Ascending aorta (tissue), 2 donors: ENCODE measurements around the gene URI1. TPM values are rescaled to one million over a fixed set of nuclear protein-coding genes. Genes with fewer than 3 reads are reported as not detected.
"Not testable (repeated sequence)": the region's sequence is repeated elsewhere in the genome, so short reads cannot be mapped to it uniquely, and the experiment has no call there.

ENCODE experiments used
- DNase-seq, 2 donors: peaks; one replicate each; pipeline ENCODE4 v3.0.0-alpha.2; 2019; ENCODE audit warnings: low spot score in 2 of 2
- H3K27ac ChIP-seq, 2 donors: fragments of 200-600 bp; sonication (generic); one replicate each; pipeline ENCODE4 v1.5.1; 2016 to 2017; ENCODE audit warnings: mild to moderate bottlenecking in 1 of 2
- H3K27me3 ChIP-seq: fragments of 200-600 bp; sonication (generic); one replicate; pipeline ENCODE4 v1.5.1; 2017
- H3K36me3 ChIP-seq, 2 donors: fragments of 200-600 bp; sonication (generic); one replicate each; pipeline ENCODE4 v1.5.1; 2016
- H3K4me1 ChIP-seq, 2 donors: fragments of 200-600 bp; sonication (generic); one replicate each; pipeline ENCODE4 v1.5.1; 2016 to 2017; ENCODE audit warnings: mild to moderate bottlenecking in 1 of 2
- H3K4me3 ChIP-seq, 2 donors: fragments of 200-600 bp; sonication (generic); one replicate each; pipeline ENCODE4 v1.5.1; 2016 to 2017; ENCODE audit warnings: mild to moderate bottlenecking in 1 of 2
- H3K9me3 ChIP-seq, 2 donors: fragments of 200-600 bp; sonication (generic); one replicate each; pipeline ENCODE4 v1.5.1; 2016
- CTCF ChIP-seq, 3 experiments: fragments of 200-600 bp in 2 of 3; fragments of 450-650 bp in 1 of 3; sonication (generic) in 2 of 3; IDR thresholded peaks; one replicate each; pipeline ENCODE4 v1.5.1; 2016 to 2019; ENCODE audit warnings: antibody characterized with exemption in 3 of 3, mild to moderate bottlenecking in 1 of 3, moderate library complexity in 1 of 3
- intact Hi-C: fragments of 100-400 bp; cut with DNase I; formaldehyde crosslinking; loops from one replicate; pipeline ENCODE4 v1.15.1; 2023
- total RNA-seq: library from RNA; depleted of rRNA; stranded (reverse); fragments of >200 nt; gene quantifications from one replicate; pipeline ENCODE4 v1.1.0, GENCODE V29; 2016

URI1 gene
- total RNA-seq, 1 donor from 2014 or later = 23.8 TPM

GRCh38 chr19:29961311-29961710 lies 19.3 kb downstream of the URI1 start:
- Histone ChIP-seq H3K27me3 (no peaks in the 10 kb centered on the region), H3K4me1 (peaks cover 0 to 9% of the 10 kb centered on the region in 2 donors), H3K9me3 (no peaks in the 10 kb centered on the region), H3K36me3 (no peaks in the 10 kb centered on the region), H3K4me3 (no peak overlapping the region), H3K27ac (no peak overlapping the region)
- no peak for DNase-seq
- intact Hi-C loops = no loop called here
- TF ChIP-seq CTCF (IDR thresholded peaks at IDR 0.05) = no peak

GRCh38 chr19:29962793-29963192 lies 20.8 kb downstream of the URI1 start:
- Histone ChIP-seq H3K27ac (no peak overlapping the region), H3K27me3 (no peaks in the 10 kb centered on the region), H3K4me1 (peaks cover 3 to 23% of the 10 kb centered on the region in 2 donors), H3K9me3 (no peaks in the 10 kb centered on the region), H3K4me3 (no peak overlapping the region), H3K36me3 (no peaks in the 10 kb centered on the region)
- no peak for DNase-seq
- no peak for TF ChIP-seq CTCF (IDR thresholded peaks at IDR 0.05)
- intact Hi-C loops = no loop called here

- no peaks in the 10 kb centered on the region for H3K36me3 ChIP-seq
- H3K9me3 ChIP-seq = no peaks in the 10 kb centered on the region
- H3K4me1 ChIP-seq = peaks cover 3 to 25% of the 10 kb centered on the region in 2 donors
- no peaks in the 10 kb centered on the region for H3K27me3 ChIP-seq
- H3K27ac ChIP-seq = no peak overlapping the region
- DNase-seq = no peak
- intact Hi-C loops = no loop called here
- H3K4me3 ChIP-seq = no peak overlapping the region
- TF ChIP-seq CTCF (IDR thresholded peaks at IDR 0.05) = no peak
Measured at GRCh38 chr19:29963576-29963975, 21.5 kb downstream of the URI1 start.

GRCh38 chr19:29964171-29964570 lies 22.1 kb downstream of the URI1 start:
- H3K4me1 ChIP-seq = peaks cover 3 to 25% of the 10 kb centered on the region in 2 donors
- H3K36me3 ChIP-seq = no peaks in the 10 kb centered on the region
- no peak for TF ChIP-seq CTCF (IDR thresholded peaks at IDR 0.05)
- intact Hi-C loops = no loop called here
- H3K4me3 ChIP-seq = no peak overlapping the region
- H3K9me3 ChIP-seq = no peaks in the 10 kb centered on the region
- no peak for DNase-seq
- H3K27me3 ChIP-seq = no peaks in the 10 kb centered on the region
- no peak overlapping the region for H3K27ac ChIP-seq

GRCh38 chr19:29965492-29965891 lies 23.5 kb downstream of the URI1 start:
- Histone ChIP-seq H3K27me3 (no peaks in the 10 kb centered on the region), H3K4me1 (peaks cover 3 to 25% of the 10 kb centered on the region in 2 donors), H3K27ac (no peak overlapping the region), H3K9me3 (no peaks in the 10 kb centered on the region), H3K36me3 (no peaks in the 10 kb centered on the region), H3K4me3 (no peak overlapping the region)
- TF ChIP-seq CTCF (IDR thresholded peaks at IDR 0.05) = no peak
- intact Hi-C loops = no loop called here
- no peak for DNase-seq

GRCh38 chr19:29966142-29966541 lies 24.1 kb downstream of the URI1 start:
- H3K36me3 ChIP-seq, DNase-seq, H3K27me3 ChIP-seq, H3K9me3 ChIP-seq, H3K4me3 ChIP-seq, H3K27ac ChIP-seq, intact Hi-C loops: not testable (repeated sequence)
- H3K4me1 ChIP-seq = peaks cover 3 to 29% of the 10 kb centered on the region in 2 donors
